Measurements from ENCODE around the gene MYO1F. TPM values are rescaled to one million over a fixed set of nuclear protein-coding genes. Genes with fewer than 3 reads are reported as not detected.

The MYO1F gene
- total and polyA plus RNA-seq, 12 donors = 1.7 to 62.5 (median 19.4) TPM

- Histone ChIP-seq H3K36me3 (replicated peaks in 1 of 2) (peaks cover 0 to 52% of the 10 kb centered on the region in 2 donors), H3K27ac (no peak overlapping the region), H3K9me3 (replicated peaks in 1 of 3) (no peaks in the 10 kb centered on the region), H3K4me1 (replicated peaks in 1 of 2) (no peaks in the 10 kb centered on the region), H3K4me3 (no peak overlapping the region), H3K27me3 (no peaks in the 10 kb centered on the region)
- intact Hi-C loops (cut with DNase I) = no loop called here
- DNase-seq = no peak
- 90 to 100% (median 97%) methylated on average over 2 of the region's 2 CpGs for WGBS, 4 donors
- TF ChIP-seq CTCF (IDR thresholded peaks at IDR 0.05) (no peak), POLR2A (IDR thresholded peaks at IDR 0.05) (no peak)
These were observed 22.8 kb upstream of the MYO1F start for GRCh38 chr19:8600064-8600463.

- Histone ChIP-seq H3K27ac (no peak overlapping the region), H3K27me3 (no peaks in the 10 kb centered on the region), H3K36me3 (replicated peaks in 1 of 2) (peaks cover 0 to 28% of the 10 kb centered on the region in 2 donors), H3K4me1 (replicated peaks in 1 of 2) (peaks cover 7 to 15% of the 10 kb centered on the region in 2 donors), H3K9me3 (replicated peaks in 1 of 3) (no peaks in the 10 kb centered on the region), H3K4me3 (no peak overlapping the region)
- no peak for DNase-seq
- no peak for TF ChIP-seq POLR2A (IDR thresholded peaks at IDR 0.05)
- TF ChIP-seq CTCF (IDR thresholded peaks at IDR 0.05) = no peak
- intact Hi-C loops (cut with DNase I) = no loop called here
- 90 to 99% (median 92%) methylated on average over 5 to 23 of the region's 23 CpGs for WGBS, 4 donors
These were observed 18.9 kb upstream of the MYO1F start for GRCh38 chr19:8596168-8596567.

GRCh38 chr19:8595651-8596050 is 18.4 kb upstream of the MYO1F start:
- intact Hi-C loops (cut with DNase I) = no loop called here
- Histone ChIP-seq H3K36me3 (replicated peaks in 1 of 2) (peaks cover 0 to 23% of the 10 kb centered on the region in 2 donors), H3K27me3 (no peaks in the 10 kb centered on the region), H3K4me3 (no peak overlapping the region), H3K9me3 (replicated peaks in 1 of 3) (no peaks in the 10 kb centered on the region), H3K4me1 (replicated peaks in 1 of 2) (peaks cover 7 to 15% of the 10 kb centered on the region in 2 donors), H3K27ac (peak overlapping the region in 1 of 5 donors; percentile 58)
- WGBS, 4 donors = 62 to 91% (median 82%) methylated on average over 4 to 15 of the region's 15 CpGs
- DNase-seq = no peak
- TF ChIP-seq POLR2A (IDR thresholded peaks at IDR 0.05) (no peak), CTCF (IDR thresholded peaks at IDR 0.05) (no peak)

GRCh38 chr19:8593931-8594330 is 16.7 kb upstream of the MYO1F start:
- H3K27ac ChIP-seq = no peak overlapping the region
- peaks cover 7 to 15% of the 10 kb centered on the region in 2 donors for H3K4me1 ChIP-seq (replicated peaks in 1 of 2)
- intact Hi-C loops (cut with DNase I) = no loop called here
- TF ChIP-seq POLR2A (IDR thresholded peaks at IDR 0.05) = no peak
- TF ChIP-seq CTCF (IDR thresholded peaks at IDR 0.05) = peak in 5 of 6 experiments; percentile 26 to 48 (median 36)
- H3K4me3 ChIP-seq = no peak overlapping the region
- WGBS, 4 donors = 68 to 87% (median 84%) methylated on average over 2 of the region's 2 CpGs
- H3K27me3 ChIP-seq = no peaks in the 10 kb centered on the region
- peaks cover 0 to 18% of the 10 kb centered on the region in 2 donors for H3K36me3 ChIP-seq (replicated peaks in 1 of 2)
- H3K9me3 ChIP-seq (replicated peaks in 1 of 3) = no peaks in the 10 kb centered on the region
- DNase-seq = no peak
